Left cardiac atrium (tissue), 4 donors: Measurements from ENCODE around the gene GTF3C5. TPM values are rescaled to one million over a fixed set of nuclear protein-coding genes. Genes with fewer than 3 reads are reported as not detected.
A peak's percentile ranks its signal among the peaks of the same experiment; 100 is the strongest.
"Not testable (repeated sequence)": the region's sequence is repeated elsewhere in the genome, so short reads cannot be mapped to it uniquely, and the experiment has no call there.

ENCODE experiments used
- ATAC-seq, 2 donors: fragments of 200-7000 bp; cut with Tn5 transposase; one replicate each; pipeline ENCODE4 v1.9.1; 2020; ENCODE audit warnings: mild to moderate bottlenecking in 2 of 2, moderate library complexity in 2 of 2
- DNase-seq: peaks from one replicate; pipeline ENCODE4 v3.0.0-alpha.2; 2020
- intact Hi-C, 2 donors: fragments of 100-400 bp; cut with DNase I; formaldehyde crosslinking; loops; one replicate each; pipeline versions ENCODE4 v1.14.1 to v1.15.1; 2022 to 2023
- total RNA-seq, 2 donors: library from RNA; stranded (reverse); fragmentation: NEBNext Ultra II Directional; extraction: Animal tissue kit (Norgen Biotek cat#: 25700); gene quantifications; one replicate each; pipeline ENCODE4 v1.2.1, GENCODE V29; 2021
- donor health status: DM: no; HTN: yes; CAD: no.
- donor health status: DM: no; HTN: yes; CAD: no; lungs with severe emphysema.
- donor health status: DM: yes; HTN: yes; CAD: no.
- donor health status: Dilated cardiomyopathy.

The GTF3C5 gene
- total RNA-seq, 2 donors from 2014 or later, result 30.9 to 35.2 TPM

DNA sequence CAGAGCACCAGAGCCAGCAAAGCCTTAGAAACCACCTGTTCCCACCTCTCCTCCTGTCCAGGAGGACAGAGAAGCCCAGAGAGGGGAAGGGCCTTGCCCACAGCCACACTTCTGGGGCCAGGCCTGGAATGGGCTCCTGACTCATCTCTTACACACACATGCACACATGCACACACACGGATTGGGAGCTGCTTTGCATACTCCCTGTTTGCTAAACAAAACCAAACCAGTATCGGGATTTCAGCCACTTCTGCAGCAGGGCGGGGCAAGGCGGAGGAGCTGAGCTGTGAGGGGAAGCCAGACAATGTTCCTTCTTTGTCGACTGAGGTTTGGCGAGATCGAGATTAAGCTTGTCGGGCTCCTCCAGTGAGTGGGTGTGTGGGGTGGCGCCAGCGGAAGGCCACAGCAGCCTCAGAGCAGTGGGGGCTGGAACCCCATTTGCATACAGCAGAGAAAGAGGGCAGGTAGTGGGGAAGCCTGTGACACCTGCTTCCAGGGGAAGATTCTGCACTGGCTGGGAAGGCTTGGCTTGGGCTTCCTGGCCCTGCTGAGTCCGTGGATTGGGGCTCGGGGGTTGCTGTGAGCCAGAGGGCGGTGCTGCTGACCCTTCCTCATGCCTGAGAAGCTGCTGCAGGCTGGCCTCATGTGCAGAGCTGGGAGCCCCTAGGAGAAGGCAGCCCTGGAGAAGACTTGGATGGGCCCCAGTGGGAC is 36.2 kb upstream of the GTF3C5 start:
- ATAC-seq, result peak in 1 of 2 donors; percentile 21
- intact Hi-C loops, result no loop called here
- DNase-seq, result no peak

DNA sequence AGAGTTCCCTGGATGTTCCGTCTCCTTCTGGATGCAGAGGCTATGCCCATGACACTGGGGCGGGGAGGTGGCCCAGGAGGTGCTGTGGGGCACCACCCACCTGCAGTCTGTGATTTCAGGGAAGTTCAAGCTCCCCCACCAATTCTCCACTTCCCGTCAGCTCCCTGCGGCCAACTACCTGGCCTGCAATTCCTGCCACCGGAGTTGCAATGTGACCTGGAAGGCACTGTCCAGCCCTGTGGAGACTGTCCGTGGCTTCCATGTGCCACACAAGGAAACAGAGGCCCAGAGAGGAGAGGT is 35.7 kb upstream of the GTF3C5 start:
- intact Hi-C loops, result no loop called here
- ATAC-seq (no peak), DNase-seq (no peak)

DNA sequence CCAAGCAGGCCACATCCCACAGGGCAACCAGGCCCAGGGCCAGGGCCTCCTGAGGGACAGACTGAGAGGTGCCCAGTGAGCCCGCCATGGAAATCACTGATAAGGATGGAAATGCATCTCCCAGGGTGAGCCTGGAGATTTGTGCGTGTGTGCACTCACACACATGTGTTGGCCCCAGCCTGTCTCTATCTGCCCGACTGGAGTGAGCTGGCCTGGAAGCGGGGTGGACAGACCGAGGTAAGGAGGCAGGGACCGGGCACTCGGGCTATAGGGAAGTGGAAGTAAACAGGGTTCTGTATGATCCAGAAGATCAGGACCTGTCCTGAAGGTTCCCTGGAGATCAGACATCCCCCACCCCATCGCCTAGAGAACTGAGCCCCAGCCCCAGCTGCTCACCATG is 34.9 kb upstream of the GTF3C5 start:
- intact Hi-C loops, result no loop called here
- ATAC-seq (no peak), DNase-seq (no peak)

DNA sequence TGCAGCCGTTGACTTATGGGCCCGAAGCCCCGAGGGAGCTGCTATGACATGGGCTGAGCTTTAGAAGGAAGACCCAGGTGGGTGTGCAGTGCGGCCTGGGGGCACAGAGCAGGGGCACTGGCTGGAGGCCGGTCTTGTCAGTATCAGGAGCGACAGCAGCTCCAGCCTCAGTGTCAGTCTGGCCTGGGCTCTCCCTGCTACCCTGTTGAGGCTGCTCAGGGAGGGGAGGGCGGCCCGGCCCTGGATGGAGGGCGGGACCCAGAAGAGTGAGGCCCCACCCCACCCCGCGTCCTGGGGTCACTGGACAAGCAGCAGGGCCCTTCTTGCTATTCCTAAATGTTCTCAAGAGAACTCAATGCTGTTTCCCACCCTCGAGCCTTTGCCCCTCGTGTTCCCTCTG is 34.3 kb upstream of the GTF3C5 start:
- intact Hi-C loops, result no loop called here
- DNase-seq (no peak), ATAC-seq (no peak)

DNA sequence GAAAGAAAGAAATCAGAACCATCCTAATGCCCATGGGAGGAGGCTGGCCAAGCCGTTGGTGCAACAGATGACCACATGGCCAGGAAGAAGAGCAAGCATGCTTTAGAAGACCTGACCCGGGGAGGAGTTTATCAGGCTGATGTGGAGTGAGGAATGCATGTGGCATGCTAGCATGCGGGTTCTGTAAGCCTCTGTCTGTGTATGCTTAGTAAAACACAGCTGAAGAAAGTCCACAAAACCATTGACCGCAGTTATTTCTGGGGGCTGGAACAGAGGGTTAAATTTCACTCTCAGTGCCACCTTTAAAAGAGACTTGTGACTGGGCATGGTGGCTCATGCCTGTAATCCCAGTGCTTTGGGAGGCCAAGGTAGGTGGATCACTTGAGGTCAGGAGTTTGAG is 33.2 kb upstream of the GTF3C5 start:
- intact Hi-C loops, result no loop called here
- ATAC-seq (no peak), DNase-seq (no peak)

DNA sequence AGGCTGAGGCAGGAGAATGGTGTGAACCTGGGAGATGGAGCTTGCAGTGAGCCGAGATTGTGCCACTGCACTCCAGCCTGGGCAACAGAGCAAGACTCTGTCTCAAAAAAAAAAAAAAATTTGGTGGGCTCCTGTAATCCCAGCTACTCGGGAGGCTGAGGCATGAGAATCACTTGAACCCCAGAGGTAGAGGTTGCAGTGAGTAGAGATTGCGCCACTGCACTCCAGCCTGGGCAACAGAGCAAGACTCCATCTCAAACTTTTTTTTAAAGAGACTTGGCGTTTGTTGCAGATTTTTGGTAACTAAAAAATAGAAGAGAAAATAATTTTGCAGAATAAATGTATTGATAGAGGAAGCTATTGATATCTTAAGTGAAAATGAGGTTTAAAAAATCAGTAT is 32.6 kb upstream of the GTF3C5 start:
- DNase-seq, ATAC-seq, intact Hi-C loops: not testable (repeated sequence)

DNA sequence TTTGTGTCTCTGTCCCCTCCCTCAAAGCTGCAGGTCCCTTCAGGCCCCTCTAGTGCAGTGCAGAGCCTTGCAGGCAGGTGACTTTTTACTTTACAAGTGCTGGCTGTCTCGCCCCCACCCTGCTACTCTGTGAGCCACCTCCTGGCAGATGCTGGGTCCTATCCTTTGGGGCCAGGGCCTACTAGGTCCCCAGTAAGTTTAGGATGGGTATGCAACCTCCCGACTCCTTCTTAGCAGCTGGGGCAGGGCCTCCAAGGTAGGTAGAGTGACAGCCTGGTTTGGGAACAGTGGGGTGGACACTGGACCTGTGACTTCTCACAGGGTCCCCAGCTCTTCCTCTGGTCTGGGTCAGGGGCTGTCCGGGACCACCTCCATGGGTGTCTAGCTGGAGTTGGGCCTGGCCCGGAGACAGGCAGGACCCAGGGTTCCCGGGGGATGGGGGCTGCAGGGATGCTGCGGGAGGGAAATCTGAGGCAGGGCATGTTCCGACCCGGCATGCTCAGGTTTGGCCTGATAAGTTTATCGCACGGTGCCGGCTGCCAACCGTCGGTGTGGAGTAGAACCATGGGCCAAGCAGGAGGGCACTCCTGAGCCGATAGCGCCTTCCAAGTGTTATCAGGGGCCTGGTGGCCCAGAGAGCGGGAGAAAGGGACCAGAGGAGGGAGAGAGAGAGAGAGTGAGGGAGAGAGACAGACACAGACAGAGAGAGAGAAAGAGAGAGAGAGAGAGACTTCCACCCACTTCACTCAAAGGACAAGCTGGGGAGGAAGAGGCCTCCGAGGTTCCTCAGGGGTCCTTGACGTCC is 31.8 kb upstream of the GTF3C5 start:
- intact Hi-C loops, result no loop called here
- ATAC-seq, result no peak

DNA sequence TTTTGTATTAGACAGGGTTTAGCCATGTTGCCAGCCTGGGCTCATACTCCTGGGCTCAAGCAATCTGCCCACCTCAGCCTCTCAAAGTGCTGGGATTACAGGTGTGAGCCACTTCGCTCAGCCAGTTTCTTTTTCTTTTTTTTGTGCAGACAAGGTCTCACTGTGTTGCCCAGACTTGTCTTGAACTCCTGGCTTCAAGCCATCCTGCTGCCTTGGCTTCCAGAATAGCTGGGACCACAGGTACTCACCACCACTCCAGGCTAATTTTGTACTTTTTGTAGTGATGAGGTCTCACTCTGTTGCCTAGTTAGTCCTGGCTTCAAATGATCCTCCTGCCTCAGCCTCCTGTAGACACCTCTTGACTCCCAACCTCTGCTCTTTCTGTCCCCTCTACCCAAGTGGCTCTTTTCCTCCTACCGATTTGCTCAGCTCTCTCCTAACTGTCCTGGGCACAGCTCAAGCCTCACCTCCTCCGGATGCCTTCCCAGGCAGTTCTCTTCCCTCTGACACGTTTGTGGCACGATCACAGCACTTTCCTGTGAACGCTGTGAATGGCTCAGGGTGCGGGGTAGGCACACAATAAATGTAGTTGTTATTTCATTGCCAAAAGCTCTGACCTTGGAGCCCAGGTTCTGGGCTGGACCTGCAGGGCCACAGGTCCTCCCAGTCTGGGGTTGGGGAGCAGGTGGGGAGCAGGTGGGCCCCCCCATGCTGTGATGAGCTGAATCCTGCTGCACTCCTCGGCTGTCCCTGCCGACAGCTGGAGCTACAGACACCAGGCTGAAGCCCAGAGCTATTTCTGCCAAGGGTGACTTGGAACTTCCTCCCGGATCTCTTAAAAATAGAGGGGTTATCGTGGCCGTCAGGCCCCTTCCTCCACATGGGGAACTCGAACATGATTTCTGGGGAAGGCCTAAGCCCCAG is 28.4 kb upstream of the GTF3C5 start:
- DNase-seq, result no peak
- intact Hi-C loops, result no loop called here

More for the DNA sequence above, 31.8 kb upstream of the GTF3C5 start:
- DNase-seq, result no peak

DNA sequence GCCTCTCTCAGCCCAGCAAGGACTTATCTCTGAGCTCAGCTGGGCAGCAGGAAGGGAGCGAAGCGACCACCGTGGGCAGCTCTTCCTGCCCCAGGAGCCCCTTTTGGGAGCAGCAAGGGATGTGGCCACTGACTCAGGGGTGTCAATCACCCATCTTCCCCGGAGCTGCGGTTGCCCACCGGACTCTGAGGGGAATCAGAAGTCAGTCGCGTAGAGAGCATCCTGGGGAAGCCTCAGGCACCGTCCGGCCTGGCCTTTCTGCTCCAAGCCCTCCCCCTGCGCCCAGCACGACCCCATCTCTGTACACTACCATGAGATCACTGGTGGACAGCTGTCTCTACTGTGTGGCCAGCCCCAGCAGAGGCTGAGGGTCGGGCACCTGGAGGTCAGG is 27.7 kb upstream of the GTF3C5 start:
- intact Hi-C loops, result no loop called here
- ATAC-seq (no peak), DNase-seq (no peak)

More for the DNA sequence above, 28.4 kb upstream of the GTF3C5 start:
- ATAC-seq, result no peak

DNA sequence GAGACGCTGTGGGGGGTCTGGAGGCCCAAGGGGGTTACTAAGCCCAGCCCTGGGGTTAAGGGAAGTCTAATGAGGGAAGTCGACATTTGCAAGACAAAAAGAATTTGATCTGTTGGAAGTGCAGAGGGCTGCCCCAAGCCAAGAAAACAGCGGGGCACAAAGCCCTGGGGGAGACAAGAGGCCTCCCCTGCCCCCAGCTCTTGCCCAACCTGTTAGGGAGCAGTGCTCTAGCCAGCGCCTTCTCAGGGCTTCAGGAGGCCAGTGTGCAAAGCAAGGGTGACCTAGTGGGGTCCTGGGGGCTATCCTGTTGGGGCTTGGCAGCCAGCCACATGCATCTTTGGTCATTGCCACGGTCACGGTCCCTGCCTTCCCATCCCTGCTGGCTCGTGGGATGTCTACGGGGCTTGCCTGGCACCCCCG is 27.1 kb upstream of the GTF3C5 start:
- intact Hi-C loops, result no loop called here
- ATAC-seq, result no peak
- no peak for DNase-seq

DNA sequence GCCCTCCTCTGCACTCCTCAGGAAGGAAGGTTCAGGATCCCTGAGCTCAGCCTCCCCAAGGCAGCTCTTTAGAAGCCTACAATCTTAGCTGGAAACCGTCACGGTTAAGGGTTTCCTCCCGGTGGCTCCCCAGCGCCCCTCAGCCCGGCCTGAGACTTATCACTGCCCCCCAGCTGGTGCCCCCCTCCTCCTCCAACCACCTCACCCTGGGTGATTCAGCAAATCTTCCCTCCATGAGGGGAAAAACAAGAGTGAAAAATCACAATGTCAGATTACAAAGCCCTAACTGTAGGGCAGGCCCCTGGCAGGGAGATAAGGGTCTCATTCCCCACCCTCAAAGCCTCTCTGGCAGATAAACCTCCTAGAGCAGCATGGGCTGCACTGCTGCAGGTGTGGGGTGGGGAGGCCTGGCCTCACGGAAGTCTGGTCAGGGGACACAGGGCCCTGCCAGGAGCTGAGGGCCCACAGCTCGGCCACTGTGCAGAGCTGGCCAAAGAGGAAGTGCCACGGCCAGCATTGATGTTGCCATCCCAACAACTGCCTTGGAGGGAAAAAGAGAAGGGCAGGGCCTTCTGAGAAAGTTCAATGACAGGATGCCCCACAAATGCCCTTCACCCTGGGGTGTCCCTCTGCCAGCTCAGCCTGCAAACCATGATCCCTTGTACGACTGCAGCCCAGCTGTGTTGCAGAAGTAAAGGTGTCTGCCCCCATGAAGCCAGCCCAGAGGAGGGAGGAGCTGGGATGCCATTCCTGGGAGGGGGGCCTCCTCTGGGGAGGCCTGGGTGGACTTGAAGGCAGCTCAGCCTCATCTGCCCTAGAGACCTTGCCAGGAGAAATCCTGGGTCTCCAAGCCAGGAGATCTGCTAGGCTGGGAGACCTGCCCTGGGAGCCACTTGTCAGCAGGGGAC is 26.5 kb upstream of the GTF3C5 start:
- no peak for ATAC-seq

DNA sequence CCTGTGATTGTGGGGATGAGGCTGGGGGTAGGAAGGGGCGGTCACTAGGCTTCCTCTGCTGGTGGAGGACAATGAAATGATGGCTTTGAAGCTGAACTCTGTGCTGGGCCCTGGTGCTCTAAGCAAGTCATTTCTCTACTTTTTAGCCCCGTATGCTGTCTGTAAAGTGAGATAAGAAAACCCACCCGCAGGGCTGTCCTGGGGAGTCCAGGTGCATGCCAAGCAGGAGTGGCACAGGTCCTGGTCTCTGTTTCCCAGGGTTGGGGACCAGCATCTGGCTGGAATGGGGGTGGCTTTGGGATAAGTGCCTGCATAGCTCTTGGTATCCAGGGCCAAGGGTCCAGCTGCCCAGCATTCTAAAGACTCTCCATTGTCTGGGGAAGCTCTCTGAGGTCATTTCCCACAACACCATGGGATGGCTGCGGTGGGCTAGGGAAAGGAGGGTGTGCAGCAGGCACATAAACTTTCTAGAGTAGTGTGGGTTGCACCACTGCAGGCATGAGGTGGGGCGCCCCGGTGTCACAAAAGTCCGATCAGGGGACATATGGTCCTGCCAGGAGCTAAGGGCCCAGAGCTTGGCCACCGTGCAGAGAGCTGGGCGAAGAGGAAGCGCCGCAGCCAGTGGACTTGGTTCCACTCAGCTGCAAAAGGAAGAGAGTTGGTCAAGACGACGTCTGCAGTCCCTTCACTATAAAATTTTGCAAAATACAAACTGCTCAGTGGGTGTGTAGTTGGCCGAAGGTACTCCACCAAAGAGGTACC is 25.6 kb upstream of the GTF3C5 start:
- intact Hi-C loops, result no loop called here
- no peak for ATAC-seq
- DNase-seq, result no peak

More for the DNA sequence above, 26.5 kb upstream of the GTF3C5 start:
- DNase-seq, result no peak
- intact Hi-C loops, result no loop called here

DNA sequence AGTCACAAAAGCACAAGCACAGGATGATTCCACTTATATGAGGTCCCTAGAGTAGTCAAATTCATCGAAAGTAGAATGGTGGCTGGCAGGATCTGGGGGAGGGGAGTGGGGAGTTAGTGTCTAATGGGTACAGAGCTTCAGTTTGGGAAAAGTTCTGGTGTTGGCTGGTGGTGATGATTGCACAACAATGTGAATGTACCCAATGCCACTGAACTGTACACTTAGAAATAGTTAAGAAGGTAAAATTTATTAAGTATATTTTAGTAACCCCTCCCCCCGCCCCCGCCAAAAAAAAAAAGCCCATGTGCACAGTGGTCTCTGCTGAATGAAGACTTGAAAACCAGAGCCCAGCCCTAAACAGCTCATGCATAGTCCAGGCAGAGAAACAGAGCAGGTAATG is 24.8 kb upstream of the GTF3C5 start:
- no peak for ATAC-seq
- no peak for DNase-seq
- intact Hi-C loops, result no loop called here

DNA sequence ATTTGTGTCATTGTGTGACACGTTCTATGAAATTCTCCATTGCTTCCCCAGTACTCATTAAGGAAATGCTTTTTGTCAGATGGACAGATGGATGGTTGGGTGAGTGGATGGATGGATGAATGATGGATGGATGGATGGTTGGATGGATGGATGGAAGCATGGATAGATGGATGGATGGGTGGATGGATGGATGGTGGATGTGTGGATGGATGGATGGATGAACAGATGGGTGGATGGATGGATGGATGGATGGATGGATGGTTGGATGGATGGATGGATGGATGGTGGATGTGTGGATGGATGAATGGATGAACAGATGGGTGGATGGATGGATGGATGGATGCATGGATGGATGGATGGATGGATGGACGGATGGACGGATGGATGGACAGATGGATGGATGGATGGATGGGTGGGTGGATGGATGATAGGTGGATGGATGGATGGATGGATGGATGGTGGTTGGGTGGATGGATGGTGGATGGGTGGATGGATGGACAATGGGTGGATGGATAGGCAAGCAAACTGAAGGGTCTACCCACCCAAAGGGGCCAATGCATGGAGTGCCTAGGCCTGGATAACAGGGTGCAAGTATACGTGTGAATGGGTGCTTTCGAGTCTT is 24.0 kb upstream of the GTF3C5 start:
- no peak for ATAC-seq
- intact Hi-C loops, result no loop called here
- DNase-seq, result no peak

DNA sequence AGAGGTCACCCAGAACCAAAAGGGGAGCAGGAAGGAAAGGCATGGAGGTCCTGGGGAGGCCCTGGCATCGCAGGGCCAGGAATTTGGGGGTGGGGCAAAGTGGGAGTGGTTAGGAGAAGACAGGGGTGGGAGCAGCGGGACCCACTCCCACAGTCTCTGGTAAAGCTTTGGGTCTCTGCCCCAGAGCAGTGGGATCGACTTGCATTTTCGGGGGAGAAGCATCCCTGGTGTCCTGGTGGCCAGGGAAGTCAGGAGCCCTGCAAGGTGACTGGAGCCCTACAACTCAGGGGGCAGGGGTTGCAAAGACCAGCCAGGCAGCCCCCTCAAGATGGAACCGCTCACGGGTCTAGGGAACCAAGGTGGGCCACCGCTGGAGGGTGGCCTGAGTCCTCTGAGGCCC is 22.4 kb upstream of the GTF3C5 start:
- ATAC-seq (no peak), DNase-seq (no peak)
- intact Hi-C loops, result no loop called here

DNA sequence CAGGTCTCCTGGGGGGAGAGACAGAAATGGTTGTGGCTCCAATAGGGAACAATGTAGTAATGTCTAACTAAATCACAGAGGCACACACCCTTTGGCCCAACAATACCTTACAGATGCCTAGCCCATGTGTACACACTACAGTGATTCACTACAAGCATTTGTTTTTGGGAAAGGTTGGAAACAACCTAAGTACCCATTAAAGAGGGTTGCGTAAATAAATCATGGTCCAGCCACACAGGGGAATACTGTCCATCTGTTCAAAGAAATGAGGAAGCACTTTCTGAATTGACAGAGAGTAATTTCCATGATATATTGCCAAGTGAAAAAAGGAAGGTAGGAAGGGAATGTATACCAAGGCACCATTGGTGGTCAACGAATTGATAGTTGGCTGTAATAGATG is 22.0 kb upstream of the GTF3C5 start:
- intact Hi-C loops, result no loop called here
- DNase-seq, result no peak
- no peak for ATAC-seq

DNA sequence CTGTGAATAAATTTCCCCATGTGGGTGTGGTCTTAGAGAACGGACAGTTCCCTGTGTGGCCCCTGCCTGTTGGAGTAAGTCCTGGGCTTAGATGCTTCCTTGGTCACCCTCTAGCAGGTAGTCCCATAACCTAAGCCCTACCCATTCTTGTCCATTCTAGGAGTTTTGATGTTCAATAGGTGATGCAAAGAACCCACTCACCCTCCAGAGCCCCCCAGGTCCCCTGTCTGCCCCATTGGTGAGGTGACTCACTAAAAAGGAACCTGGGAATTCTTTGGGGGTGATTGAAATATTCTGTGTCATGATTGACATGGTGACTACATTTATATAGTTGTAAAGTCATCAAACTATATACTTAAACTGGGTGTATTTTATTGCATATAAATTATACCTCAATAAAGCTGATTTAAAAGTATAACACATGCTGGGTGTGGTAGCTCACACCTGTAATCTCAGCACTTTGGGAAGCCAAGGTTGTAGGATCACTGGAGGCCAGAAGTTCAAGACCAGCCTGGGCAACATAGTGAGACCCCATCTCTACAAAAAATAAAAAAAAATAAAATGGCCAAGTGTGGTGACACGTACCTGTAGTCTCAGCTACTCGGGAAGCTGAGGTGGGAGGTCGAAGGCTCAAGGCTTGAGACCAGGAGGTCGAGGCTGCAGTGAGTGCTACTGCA is 20.8 kb upstream of the GTF3C5 start:
- ATAC-seq (no peak), DNase-seq (no peak)
- intact Hi-C loops, result no loop called here
